BLaER1 treated with 17β-estradiol and CSF1 and Interleukin-3, amounts not matched to agents 10 nM and 100 nM (cell line): ENCODE results near the gene F2RL3.

Source experiments
- H3K27ac ChIP-seq, 11 experiments: shearing (Covaris generic); formaldehyde crosslinking; 2 replicates each; pipeline ENCODE4 v1.8.1; 2022
- H3K27me3 ChIP-seq, 11 experiments: shearing (Covaris generic); formaldehyde crosslinking; 2 replicates each; pipeline ENCODE4 v1.8.1; 2022
- H3K36me3 ChIP-seq, 11 experiments: shearing (Covaris generic); formaldehyde crosslinking; 2 replicates each; pipeline ENCODE4 v1.8.1; 2022
- H3K4me1 ChIP-seq, 10 experiments: shearing (Covaris generic); formaldehyde crosslinking; 2 replicates each; pipeline ENCODE4 v1.8.1; 2022
- H3K4me2 ChIP-seq, 11 experiments: shearing (Covaris generic); formaldehyde crosslinking; 2 replicates each; pipeline ENCODE4 v1.8.1; 2022
- H3K4me3 ChIP-seq, 10 experiments: shearing (Covaris generic); formaldehyde crosslinking; 2 replicates each; pipeline ENCODE4 v1.8.1; 2022
- H3K9ac ChIP-seq, 11 experiments: shearing (Covaris generic); formaldehyde crosslinking; 2 replicates each; pipeline ENCODE4 v1.8.1; 2022
- H3K9me3 ChIP-seq, 11 experiments: shearing (Covaris generic); formaldehyde crosslinking; replicated peaks in 1 of 11; 2 replicates each; pipeline ENCODE4 v1.8.1; 2022
- H4K20me1 ChIP-seq, 11 experiments: shearing (Covaris generic); formaldehyde crosslinking; 2 replicates each; pipeline ENCODE4 v1.8.1; 2022
- Cebpa-rat ChIP-seq, 11 experiments: shearing (Covaris generic); IDR thresholded peaks; 2 replicates each; pipeline ENCODE4 v1.8.1; 2022

Gene F2RL3

DNA sequence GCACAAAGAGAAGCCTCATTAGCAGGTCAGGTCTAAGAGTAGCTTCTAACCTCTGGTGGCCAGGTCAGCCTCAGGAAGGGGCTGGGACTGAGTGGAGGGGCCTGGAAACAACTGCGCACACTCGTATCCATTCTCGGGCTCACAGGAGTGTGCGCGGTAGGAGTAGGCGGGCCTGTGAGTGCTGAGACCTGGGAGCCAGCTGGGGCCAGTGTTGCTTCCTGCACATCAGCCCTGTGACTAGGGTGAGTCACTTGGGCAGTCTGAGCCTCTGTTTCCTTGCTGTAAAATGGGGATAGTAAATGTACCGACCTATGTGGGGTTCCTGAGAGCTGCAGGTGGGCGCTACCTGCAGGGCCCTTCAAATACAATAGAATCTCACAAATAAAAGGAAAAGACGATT lies 32.7 kb upstream of the F2RL3 start:
- H4K20me1 ChIP-seq, result peaks cover 3 to 49% (median 26%) of the 10 kb centered on the region in 11 experiments; a peak in 20 of 22 replicates
- no peak for TF ChIP-seq Cebpa-rat (IDR thresholded peaks at IDR 0.05)
- peaks cover 0 to 9% (median 2%) of the 10 kb centered on the region in 10 experiments; a peak in 4 of 20 replicates for H3K4me1 ChIP-seq
- H3K4me2 ChIP-seq, result no peak overlapping the region
- H3K4me3 ChIP-seq, result no peak overlapping the region
- H3K27ac ChIP-seq, result no peak overlapping the region
- H3K9me3 ChIP-seq, result no peaks in the 10 kb centered on the region
- H3K9ac ChIP-seq, result no peak overlapping the region
- H3K36me3 ChIP-seq, result peaks cover 66 to 96% (median 75%) of the 10 kb centered on the region in 11 experiments
- H3K27me3 ChIP-seq, result no peaks in the 10 kb centered on the region

DNA sequence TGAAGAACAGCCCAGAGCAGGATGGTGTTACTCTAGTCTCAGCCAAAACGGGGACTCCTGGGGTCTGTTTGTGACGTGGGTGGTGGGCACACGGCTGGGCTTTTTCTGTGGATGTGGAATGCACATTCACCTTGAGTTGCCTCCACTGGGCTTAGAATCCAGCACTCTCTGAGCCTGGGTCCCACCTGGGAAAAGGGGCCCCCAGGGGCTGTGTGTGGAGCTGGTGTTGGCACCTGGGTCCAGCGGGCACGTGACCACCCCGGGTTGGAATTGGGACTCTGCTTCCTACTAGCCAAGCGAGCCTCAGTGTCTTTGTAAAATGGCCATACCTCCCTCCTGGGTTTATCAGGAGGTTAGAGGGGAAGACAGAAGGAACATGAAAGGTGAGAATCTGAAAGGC lies 29.2 kb upstream of the F2RL3 start:
- peaks cover 20 to 33% (median 26%) of the 10 kb centered on the region in 10 experiments for H3K4me1 ChIP-seq
- no peak overlapping the region for H3K4me3 ChIP-seq
- no peak for TF ChIP-seq Cebpa-rat (IDR thresholded peaks at IDR 0.05)
- no peak overlapping the region; a peak in 1 of 22 replicates for H3K27ac ChIP-seq
- H3K4me2 ChIP-seq, result no peak overlapping the region
- H3K36me3 ChIP-seq, result peaks cover 48 to 96% (median 70%) of the 10 kb centered on the region in 11 experiments
- no peak overlapping the region for H3K9ac ChIP-seq
- H3K27me3 ChIP-seq, result no peaks in the 10 kb centered on the region
- H4K20me1 ChIP-seq, result peaks cover 0 to 39% (median 13%) of the 10 kb centered on the region in 11 experiments; a peak in 13 of 22 replicates
- no peaks in the 10 kb centered on the region for H3K9me3 ChIP-seq

DNA sequence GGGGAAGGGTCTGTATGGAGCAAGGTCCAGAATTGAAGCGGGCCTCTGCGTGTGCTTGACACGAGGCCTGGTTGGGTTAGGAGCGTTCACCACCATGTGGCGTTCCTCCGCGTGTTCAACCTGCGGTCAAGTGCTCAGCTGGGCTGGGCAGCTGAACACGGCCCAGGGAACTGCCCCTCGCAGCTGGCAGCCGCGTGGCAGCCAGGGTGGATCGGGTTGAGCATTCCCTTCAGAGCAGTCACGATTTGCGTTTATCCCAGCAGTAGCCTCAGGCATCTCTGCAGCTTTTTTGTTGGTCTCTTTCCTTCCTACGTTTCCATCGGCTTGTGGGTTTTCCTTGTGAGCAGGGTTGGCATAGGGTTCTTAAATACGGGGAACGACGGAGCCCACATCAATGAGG lies 28.7 kb upstream of the F2RL3 start:
- Histone ChIP-seq H3K4me2 (no peak overlapping the region), H3K27ac (no peak overlapping the region), H4K20me1 (peaks cover 0 to 39% (median 13%) of the 10 kb centered on the region in 11 experiments; a peak in 13 of 22 replicates), H3K4me3 (no peak overlapping the region), H3K9me3 (no peaks in the 10 kb centered on the region), H3K36me3 (peaks cover 48 to 96% (median 70%) of the 10 kb centered on the region in 11 experiments), H3K4me1 (peaks cover 20 to 33% (median 26%) of the 10 kb centered on the region in 10 experiments), H3K27me3 (no peaks in the 10 kb centered on the region), H3K9ac (no peak overlapping the region; a peak in 1 of 22 replicates)
- TF ChIP-seq Cebpa-rat (IDR thresholded peaks at IDR 0.05), result no peak

DNA sequence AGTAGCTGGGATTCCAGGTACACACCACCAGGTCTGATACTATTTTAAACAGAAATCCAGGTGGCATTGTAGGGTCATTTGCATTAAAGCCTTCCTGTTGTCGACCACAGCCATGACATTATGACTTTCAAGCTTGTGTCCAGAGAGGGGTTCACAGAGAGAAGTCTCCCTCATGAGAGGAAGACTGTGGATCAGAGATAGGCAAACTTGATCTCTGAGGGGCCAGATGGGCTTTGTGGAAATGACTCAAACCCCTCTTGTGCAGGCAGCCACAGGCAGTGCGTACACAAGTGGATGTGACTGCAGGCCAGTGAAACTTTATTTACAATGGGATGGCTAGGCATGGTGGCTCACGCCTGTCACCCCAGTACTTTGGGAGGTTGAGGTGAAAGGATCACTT lies 27.8 kb upstream of the F2RL3 start:
- Histone ChIP-seq H3K27ac (peak overlapping the region in 2 of 11 experiments; percentile 13 to 25; a peak in 1 of 22 replicates), H3K36me3 (peaks cover 51 to 95% (median 69%) of the 10 kb centered on the region in 11 experiments), H3K4me1 (peaks cover 20 to 33% (median 26%) of the 10 kb centered on the region in 10 experiments), H3K4me3 (no peak overlapping the region), H4K20me1 (peaks cover 0 to 41% (median 12%) of the 10 kb centered on the region in 11 experiments; a peak in 13 of 22 replicates), H3K9ac (no peak overlapping the region), H3K4me2 (peak overlapping the region in 1 of 11 experiments; percentile 72; a peak in 1 of 22 replicates), H3K27me3 (no peaks in the 10 kb centered on the region), H3K9me3 (no peaks in the 10 kb centered on the region)
- no peak for TF ChIP-seq Cebpa-rat (IDR thresholded peaks at IDR 0.05)

DNA sequence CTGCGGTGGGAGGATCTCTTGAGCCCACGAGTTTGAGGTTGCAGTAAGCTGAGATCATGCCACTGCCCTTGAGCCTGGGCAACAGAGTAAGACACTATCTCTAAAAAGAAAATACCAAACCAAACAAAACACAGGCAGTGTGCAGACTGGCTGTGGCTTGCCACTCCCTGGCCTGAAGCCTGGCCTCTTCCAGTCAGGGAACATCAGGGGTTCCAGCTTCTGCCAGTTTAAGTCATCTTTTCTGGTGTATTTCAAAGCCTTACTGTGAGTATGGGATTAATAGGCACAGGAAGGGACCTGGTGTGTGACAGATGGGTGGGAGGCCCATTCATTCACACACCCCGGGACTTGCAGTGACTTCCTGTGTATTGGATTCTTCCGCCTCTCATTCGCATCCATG lies 27.0 kb upstream of the F2RL3 start:
- peaks cover 20 to 33% (median 26%) of the 10 kb centered on the region in 10 experiments for H3K4me1 ChIP-seq
- H3K4me3 ChIP-seq, result no peak overlapping the region
- TF ChIP-seq Cebpa-rat (IDR thresholded peaks at IDR 0.05), result no peak
- H3K27ac ChIP-seq, result peak overlapping the region in 2 of 11 experiments; percentile 28 to 50; a peak in 3 of 22 replicates
- peak overlapping the region in 7 of 11 experiments; percentile 56 to 84 (median 72); a peak in 11 of 22 replicates for H3K4me2 ChIP-seq
- no peak overlapping the region for H3K9ac ChIP-seq
- peaks cover 51 to 95% (median 70%) of the 10 kb centered on the region in 11 experiments for H3K36me3 ChIP-seq
- no peaks in the 10 kb centered on the region for H3K27me3 ChIP-seq
- peaks cover 0 to 49% (median 13%) of the 10 kb centered on the region in 11 experiments; a peak in 12 of 22 replicates for H4K20me1 ChIP-seq
- no peaks in the 10 kb centered on the region for H3K9me3 ChIP-seq

DNA sequence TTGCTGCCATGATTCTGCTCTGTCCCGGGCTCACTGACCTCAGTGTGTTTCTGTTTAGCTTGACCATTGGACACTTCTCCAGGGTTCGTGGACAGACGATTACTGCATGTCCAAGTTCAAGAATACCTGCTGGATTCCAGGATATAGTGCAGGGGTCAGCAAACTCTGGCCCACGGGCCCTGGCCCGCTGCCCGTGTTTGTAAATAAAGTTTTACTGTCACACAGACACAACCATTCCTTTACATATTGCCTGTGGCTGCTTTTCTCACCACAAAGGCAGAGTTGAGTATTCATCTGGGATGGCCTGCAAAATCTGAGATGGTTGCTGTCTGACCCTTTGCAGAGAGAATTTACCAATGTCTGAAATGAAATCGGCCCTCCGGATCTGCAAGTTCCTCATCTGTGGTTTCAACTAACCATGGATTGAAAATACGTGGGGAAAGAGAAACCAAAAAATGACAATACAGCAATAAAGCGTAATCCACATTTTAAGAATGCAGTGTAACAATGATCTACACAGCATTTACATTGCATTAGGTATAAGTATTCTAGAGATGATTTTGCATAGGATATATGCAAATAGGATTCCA lies 25.9 kb upstream of the F2RL3 start:
- peaks cover 0 to 60% (median 22%) of the 10 kb centered on the region in 11 experiments; a peak in 12 of 22 replicates for H4K20me1 ChIP-seq
- H3K4me2 ChIP-seq, result peak overlapping the region; percentile 5 to 84 (median 68); a peak in 21 of 22 replicates
- peak overlapping the region in 7 of 11 experiments; percentile 17 to 58 (median 48); a peak in 11 of 22 replicates for H3K27ac ChIP-seq
- H3K9me3 ChIP-seq, result no peaks in the 10 kb centered on the region
- peak overlapping the region in 2 of 11 experiments; percentile 23 to 33; a peak in 2 of 22 replicates for H3K9ac ChIP-seq
- H3K36me3 ChIP-seq, result peaks cover 53 to 95% (median 77%) of the 10 kb centered on the region in 11 experiments
- TF ChIP-seq Cebpa-rat (IDR thresholded peaks at IDR 0.05), result no peak
- H3K4me1 ChIP-seq, result peaks cover 17 to 33% (median 26%) of the 10 kb centered on the region in 10 experiments
- H3K27me3 ChIP-seq, result no peaks in the 10 kb centered on the region
- H3K4me3 ChIP-seq, result peak overlapping the region in 1 of 10 experiments; percentile 44; a peak in 1 of 20 replicates

DNA sequence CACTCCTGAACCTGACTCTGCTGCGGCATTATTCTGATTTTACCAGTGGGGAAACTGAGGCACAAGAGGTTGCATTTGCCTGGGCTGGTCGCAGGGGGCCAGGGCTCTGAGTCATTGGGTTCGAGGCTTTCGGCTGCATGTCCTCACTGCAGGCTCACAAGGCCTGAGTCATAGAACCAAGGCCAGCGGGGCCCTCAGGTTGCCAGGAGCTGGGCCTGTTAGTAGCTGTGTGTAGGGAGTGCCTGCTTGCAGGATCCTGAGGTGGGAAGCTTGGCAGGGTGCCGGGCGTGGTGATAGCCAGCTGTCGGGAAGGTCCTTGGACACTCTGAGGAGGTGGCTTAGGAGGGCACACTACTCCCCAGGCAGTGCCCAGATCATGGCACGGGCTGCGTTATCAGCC lies 21.6 kb upstream of the F2RL3 start:
- H3K9me3 ChIP-seq, result no peaks in the 10 kb centered on the region
- H3K4me1 ChIP-seq, result peaks cover 12 to 18% (median 17%) of the 10 kb centered on the region in 10 experiments
- no peak overlapping the region for H3K4me3 ChIP-seq
- no peak overlapping the region for H3K9ac ChIP-seq
- H3K27me3 ChIP-seq, result no peaks in the 10 kb centered on the region
- H3K4me2 ChIP-seq, result no peak overlapping the region
- peaks cover 0 to 79% (median 41%) of the 10 kb centered on the region in 11 experiments; a peak in 13 of 22 replicates for H4K20me1 ChIP-seq
- H3K36me3 ChIP-seq, result peaks cover 86 to 99% (median 95%) of the 10 kb centered on the region in 11 experiments
- no peak for TF ChIP-seq Cebpa-rat (IDR thresholded peaks at IDR 0.05)
- H3K27ac ChIP-seq, result no peak overlapping the region

DNA sequence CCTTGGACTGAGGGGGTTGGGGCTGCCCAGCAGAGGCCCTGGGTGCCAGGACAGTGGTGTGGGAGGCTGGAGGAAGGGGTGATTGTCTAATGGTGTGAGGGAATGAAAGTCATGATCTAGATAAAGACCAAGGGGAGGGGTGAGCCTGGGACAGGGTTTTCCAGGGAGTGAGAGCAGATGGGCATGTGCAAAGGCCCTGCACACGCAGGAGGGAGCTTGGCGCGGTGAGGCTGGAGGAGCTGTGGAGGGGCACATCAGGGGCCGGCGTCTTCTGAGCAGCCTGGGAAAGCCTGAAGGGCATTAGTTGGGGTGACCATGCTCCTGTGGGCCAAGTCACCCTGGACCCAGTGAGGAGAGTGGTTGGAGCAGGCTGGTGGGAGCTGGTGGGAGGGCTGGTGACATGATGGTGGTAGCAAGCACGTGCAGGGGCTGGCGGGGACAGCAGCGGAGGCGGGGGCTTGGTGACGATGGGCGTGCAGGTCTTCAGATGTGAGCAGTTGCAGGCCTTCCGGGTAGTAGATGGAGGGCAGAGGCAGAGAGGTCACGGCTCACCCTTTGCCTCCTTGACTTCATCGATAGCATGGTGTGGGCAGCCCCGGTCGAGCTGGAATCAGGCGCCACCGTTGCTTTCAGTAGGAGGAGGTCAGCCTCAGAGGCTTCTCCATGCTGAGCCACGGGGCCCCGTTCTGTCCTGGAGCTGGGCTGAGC lies 20.2 kb upstream of the F2RL3 start:
- Histone ChIP-seq H3K36me3 (peaks cover 95 to 99% (median 97%) of the 10 kb centered on the region in 11 experiments), H3K27me3 (no peaks in the 10 kb centered on the region), H3K4me1 (peaks cover 4 to 10% (median 7%) of the 10 kb centered on the region in 10 experiments), H3K9me3 (no peaks in the 10 kb centered on the region), H3K4me3 (no peak overlapping the region), H3K4me2 (no peak overlapping the region), H4K20me1 (peaks cover 0 to 80% (median 42%) of the 10 kb centered on the region in 11 experiments; a peak in 14 of 22 replicates), H3K27ac (no peak overlapping the region), H3K9ac (no peak overlapping the region)
- TF ChIP-seq Cebpa-rat (IDR thresholded peaks at IDR 0.05), result no peak
